ENCODE results near the gene YES1.
"Not testable (repeated sequence)": the region's sequence is repeated elsewhere in the genome, so short reads cannot be mapped to it uniquely, and the experiment has no call there.

The YES1 gene

GRCh38 chr18:824179-824578 is 12.1 kb upstream of the YES1 start:
- no peak for DNase-seq (ENCODE audit: low read depth in 4 of 4, low spot score in 1 of 4)

- no peak for DNase-seq (ENCODE audit: low read depth in 4 of 4, low spot score in 1 of 4)
These were observed 8.6 kb upstream of the YES1 start for GRCh38 chr18:820591-821165.

GRCh38 chr18:816869-817268 is 4.8 kb upstream of the YES1 start:
- DNase-seq (ENCODE audit: low read depth in 4 of 4, low spot score in 1 of 4): no peak

- DNase-seq (ENCODE audit: low read depth in 4 of 4, low spot score in 1 of 4): no peak
These were observed 4.1 kb upstream of the YES1 start for GRCh38 chr18:816088-816653.

GRCh38 chr18:815353-815752 is 3.3 kb upstream of the YES1 start:
- no peak for DNase-seq (ENCODE audit: low read depth in 4 of 4, low spot score in 1 of 4)

GRCh38 chr18:814300-815084 is 2.5 kb upstream of the YES1 start:
- DNase-seq (ENCODE audit: low read depth in 4 of 4, low spot score in 1 of 4): no peak

- peak in 3 of 4 experiments; percentile 16 to 20 (median 19) for DNase-seq (ENCODE audit: low read depth in 4 of 4, low spot score in 1 of 4)
These were observed 1.4 kb upstream of the YES1 start for GRCh38 chr18:813172-814071.

- DNase-seq (ENCODE audit: low read depth in 4 of 4, low spot score in 1 of 4): peak; percentile 33 to 63 (median 42)
These were observed 532 bp upstream of the YES1 start for GRCh38 chr18:812376-813171.

- DNase-seq (ENCODE audit: low read depth in 4 of 4, low spot score in 1 of 4): no peak
These were observed 705 bp downstream of the YES1 start for GRCh38 chr18:811182-811891.

GRCh38 chr18:809985-810642 is 1.9 kb downstream of the YES1 start:
- no peak for DNase-seq (ENCODE audit: low read depth in 4 of 4, low spot score in 1 of 4)

GRCh38 chr18:809228-809627 is 2.8 kb downstream of the YES1 start:
- DNase-seq (ENCODE audit: low read depth in 4 of 4, low spot score in 1 of 4): not testable (repeated sequence)

GRCh38 chr18:808502-808901 is 3.5 kb downstream of the YES1 start:
- DNase-seq (ENCODE audit: low read depth in 4 of 4, low spot score in 1 of 4): no peak

- no peak for DNase-seq (ENCODE audit: low read depth in 4 of 4, low spot score in 1 of 4)
These were observed 4.0 kb downstream of the YES1 start for GRCh38 chr18:808086-808485.

GRCh38 chr18:805755-806110 is 6.3 kb downstream of the YES1 start:
- DNase-seq (ENCODE audit: low read depth in 4 of 4, low spot score in 1 of 4): no peak

GRCh38 chr18:805008-805754 is 6.9 kb downstream of the YES1 start:
- DNase-seq (ENCODE audit: low read depth in 4 of 4, low spot score in 1 of 4): no peak

GRCh38 chr18:801137-801536 is 10.9 kb downstream of the YES1 start:
- no peak for DNase-seq (ENCODE audit: low read depth in 4 of 4, low spot score in 1 of 4)

- no peak for DNase-seq (ENCODE audit: low read depth in 4 of 4, low spot score in 1 of 4)
These were observed 12.1 kb downstream of the YES1 start for GRCh38 chr18:799943-800342.

GRCh38 chr18:795383-795782 is 16.7 kb downstream of the YES1 start:
- DNase-seq (ENCODE audit: low read depth in 4 of 4, low spot score in 1 of 4): not testable (repeated sequence)

- DNase-seq (ENCODE audit: low read depth in 4 of 4, low spot score in 1 of 4): no peak
These were observed 22.6 kb downstream of the YES1 start for GRCh38 chr18:789397-789796.
